ENCODE data around the gene CDC42EP3.

Gene CDC42EP3

DNA sequence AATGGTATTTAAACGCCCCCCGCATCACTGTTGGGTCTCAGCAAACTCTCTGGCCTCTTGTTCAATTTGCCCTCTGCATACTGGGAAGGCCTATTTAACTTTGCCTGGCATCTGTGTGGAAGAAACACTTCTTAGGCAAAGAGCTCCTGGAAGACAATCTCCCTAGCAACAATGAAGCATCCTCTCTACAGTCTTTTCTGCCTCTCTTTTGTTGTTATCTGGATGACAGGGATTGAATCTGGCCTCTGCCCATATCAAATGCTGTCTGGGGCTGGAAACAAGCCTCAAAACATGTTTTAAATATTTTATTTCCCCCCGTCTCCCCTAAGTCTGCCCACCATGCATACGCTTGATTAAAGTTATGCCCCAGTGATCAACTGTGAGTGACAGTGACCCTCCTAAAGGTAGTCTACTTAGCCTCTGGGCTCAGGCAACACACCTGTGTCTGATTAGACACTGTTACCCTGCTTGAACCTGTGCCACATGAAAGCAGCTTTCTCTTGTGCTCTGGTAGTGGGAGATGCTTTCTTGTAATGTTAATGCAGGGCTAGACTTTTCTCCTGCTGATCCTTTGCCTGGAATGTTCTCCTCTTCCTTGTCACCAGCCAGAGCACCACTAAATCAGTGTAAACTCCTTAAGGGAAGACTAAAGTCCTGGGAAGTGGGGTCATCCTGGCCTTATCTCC lies 34.9 kb downstream of the CDC42EP3 start:
- no peak for DNase-seq (ENCODE audit: low spot score)

DNA sequence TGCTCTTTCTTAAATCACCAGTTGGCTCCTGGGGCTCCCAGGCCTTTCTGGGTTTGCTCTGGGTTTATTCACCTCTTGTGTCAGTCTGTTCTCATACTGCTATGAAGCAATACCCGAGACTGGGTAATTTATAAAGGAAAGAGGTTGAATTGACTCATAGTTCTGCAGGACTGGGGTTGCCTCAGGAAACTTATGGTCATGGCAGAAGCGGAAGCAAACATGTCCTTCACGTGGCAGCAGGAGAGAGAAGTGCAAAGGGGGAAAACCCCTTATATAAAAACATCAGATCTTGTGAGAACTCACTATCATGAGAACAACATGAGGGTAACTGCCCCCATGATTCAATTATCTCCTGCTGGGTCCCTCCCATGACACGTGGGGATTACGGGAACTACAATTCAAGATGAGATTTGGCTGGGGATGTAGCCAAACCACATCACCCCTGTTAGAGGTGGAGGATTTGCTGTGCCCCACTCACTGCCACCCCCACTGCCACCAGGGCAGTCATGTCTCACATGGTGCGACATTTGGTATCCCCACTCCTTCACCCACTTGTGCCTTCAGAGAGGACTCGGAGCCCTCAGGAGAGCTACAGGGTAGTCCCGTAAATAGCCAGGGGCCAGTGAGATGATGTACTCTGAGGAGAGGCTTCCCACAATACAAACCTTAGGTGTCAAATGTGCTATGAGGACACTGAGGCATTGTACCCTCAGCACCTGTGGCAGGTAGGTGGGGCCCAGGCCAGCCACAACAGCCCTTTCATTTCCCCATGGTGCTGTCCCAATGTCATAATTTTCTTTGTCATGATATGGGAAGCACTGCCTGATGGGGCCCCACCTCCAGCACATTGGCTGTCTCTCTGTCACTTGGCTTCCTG lies 35.7 kb downstream of the CDC42EP3 start:
- peak; percentile 85 for DNase-seq (ENCODE audit: low spot score)

DNA sequence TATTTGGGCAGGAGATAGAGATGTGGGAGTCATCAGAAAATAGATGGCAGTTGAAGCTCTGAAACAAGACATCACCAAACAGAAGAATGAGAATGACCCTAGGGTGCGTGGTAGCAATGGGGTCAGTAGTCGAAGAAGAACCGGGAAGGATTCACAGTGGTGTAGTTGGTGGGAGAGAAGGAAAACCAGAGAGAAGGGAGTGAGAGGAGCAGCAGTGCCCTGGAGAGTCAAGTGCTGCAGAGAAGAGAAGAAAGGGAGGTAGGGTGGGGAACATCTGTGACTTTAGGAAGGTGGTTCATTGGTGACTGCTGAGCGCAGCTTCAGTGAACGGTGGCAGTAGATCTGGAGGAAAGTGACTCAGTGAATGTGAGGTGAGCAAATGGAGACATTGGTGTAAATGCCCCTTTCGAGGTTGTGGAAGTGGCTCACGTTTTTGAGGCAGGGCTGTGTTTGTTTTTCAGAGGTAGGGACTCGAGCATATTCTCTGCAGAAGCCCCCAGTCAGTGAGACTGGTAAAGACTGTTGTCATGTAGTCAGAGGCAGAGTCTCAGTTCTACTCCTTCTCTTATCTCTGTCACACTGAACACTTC lies 36.4 kb downstream of the CDC42EP3 start:
- no peak for DNase-seq (ENCODE audit: low spot score)

DNA sequence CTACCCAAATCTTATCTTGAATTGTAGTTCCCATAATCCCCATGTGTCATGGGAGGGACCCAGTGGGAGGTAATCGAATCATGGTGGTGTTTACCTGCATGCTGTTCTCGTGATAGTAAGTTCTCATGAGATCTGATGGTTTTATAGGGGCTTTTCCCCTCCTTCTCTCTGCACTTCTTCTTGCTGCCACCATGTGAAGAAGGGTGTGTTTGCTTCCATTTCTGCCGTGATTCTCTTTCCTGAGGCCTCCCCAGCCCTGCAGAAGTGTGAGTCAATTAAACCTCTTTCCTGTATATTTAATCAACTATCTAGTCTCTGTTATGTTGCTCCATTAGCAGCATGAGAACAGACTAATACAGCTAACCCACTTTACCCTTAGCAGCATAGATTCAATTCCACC lies 37.6 kb downstream of the CDC42EP3 start:
- no peak for DNase-seq (ENCODE audit: low spot score)

DNA sequence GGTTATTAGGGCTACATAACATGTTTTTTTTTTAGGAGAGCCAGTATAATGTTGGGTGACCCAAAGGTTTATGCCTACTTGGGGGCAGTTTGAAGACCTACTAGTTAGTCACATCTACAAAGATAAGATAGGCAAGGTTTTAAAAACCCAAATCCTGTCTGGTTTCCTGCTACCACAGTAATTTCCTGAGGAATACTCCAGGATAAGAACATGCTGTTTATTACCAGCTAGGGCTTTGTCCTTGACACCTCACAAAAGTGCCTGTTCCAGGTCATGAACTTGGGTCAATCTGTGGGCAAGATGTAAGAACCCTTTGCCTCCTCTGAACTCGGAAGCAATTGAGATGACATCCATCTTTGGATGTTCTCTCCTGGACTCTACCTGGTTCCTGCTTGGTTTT lies 38.2 kb downstream of the CDC42EP3 start:
- DNase-seq (ENCODE audit: low spot score) = no peak

DNA sequence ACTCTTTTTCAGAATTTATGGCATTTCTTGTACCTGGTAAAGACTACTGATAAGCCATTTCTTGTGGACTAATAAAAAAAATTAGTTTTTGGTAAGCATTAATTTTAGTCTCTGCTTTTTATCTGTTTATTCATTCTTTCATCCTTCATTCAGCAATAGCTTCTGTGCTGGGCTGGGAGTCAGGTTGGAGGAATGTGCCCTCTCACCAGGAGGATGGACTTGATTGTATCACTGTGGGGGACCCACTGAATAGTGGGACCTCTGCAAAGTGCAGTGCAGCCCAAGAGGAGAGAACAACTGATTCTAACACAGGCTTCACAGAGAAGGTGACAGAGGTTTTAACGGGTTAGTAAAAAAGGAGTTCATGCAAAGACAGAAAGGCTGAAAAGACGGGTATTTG lies 39.1 kb downstream of the CDC42EP3 start:
- no peak for DNase-seq (ENCODE audit: low spot score)

DNA sequence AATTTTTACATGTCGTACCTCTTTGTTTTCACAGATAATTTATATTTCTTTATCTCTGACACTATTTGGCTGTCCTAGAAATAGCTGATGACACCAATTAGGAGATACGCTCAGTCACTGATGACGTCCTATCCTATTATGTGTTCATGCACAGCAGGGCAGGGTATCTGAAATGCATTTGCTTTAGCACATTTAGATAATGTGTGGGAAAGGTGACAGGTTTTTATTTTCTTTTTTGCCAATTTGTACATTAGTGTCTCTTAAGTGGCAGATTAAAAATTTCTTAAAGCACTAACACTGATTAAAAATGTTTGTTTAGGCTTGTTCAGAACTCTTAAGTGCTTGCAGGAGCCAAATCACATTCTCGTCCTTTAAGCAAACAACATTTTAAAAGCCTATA lies 39.7 kb downstream of the CDC42EP3 start:
- no peak for DNase-seq (ENCODE audit: low spot score)

DNA sequence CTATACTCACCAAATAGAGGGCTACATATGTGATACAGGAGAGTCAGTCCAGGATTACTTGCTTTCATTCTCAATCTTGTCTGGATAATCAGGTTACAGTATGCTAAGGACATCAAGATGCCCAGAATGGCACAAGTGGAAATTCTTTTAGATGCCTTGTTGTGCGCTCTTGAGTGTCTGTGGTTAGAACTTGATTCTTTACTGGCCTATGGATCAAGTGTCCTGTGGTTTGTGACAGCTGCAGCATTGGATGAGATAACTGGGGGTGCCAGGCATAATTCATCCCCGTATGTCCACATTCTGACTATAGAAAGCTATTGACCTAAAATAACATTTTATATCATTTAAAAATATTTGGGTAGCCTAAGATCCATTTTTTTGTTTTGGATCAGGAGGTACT lies 40.1 kb downstream of the CDC42EP3 start:
- DNase-seq (ENCODE audit: low spot score) = no peak

DNA sequence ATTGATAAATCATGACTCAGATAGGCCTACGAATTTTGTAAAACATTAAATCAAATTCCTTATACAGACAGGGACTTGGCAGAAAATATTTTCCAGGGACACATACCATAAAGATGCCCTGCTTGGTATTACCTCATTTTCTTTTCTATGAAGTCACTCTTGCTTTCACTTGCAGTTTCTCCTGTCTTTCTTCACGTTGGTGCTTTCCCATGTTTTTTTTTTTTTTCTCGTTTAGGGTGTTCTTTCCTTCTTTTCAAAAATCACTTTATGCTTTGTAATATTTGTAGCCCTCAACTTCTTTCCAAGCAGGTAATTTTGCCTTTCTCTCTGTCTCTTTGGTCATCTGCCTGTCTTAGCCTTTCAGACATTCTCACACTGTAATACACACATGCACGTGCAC lies 40.7 kb downstream of the CDC42EP3 start:
- DNase-seq (ENCODE audit: low spot score) = no peak

DNA sequence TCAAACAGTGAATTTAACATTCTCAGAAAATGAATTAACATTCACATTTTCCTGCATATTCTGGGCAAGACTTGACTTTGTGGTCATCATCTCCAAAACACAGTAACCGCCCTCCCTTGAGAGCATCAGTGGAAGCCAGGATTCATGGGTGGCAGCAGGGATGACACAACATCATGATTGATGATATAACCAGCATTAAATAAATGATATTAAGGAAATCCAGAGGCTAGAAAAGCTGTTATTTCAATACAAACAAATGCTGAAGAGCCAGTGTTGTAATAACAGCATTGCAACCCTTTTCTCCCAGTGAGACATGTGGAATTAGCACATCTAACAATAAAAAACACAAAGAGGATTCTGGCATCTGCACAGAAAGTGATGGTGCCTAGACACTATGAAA lies 41.1 kb downstream of the CDC42EP3 start:
- no peak for DNase-seq (ENCODE audit: low spot score)

DNA sequence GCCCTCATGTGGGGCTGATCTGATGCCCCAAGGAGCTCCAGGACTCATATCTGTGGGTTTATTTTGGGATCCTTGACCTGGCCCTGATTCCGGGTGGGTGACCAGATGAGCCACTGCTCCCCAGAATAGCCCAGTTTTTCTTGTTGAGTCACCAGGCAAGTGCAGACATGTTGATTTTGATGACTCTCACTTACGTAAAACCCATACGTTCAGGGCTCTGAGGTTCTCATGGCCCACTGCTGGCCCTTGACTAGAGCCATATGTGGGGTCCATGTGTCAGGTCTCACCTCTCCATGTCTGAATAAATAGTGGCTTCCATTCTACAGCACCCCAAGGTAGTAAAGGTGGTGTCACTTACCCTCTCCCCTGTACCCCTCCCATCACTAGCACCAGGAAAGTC lies 41.9 kb downstream of the CDC42EP3 start:
- no peak for DNase-seq (ENCODE audit: low spot score)

DNA sequence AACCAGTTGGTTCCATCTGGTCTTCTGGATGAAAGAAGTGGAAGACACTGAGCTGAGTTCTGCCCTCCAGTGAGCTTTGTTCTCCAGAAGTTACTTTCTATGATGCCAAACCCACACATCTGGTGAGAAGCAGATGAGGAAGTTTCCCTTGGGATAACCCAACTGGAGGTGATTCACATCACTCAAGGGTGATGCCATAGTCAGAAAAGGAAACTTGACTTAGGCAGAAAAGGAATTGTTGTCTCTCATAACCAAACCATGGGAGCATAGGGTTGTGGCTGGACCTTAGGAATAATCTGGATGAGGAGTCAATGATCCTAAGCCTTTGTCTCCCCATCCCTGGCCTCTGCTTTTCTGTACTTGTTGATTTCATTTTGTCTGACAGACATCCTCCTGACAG lies 43.7 kb downstream of the CDC42EP3 start:
- DNase-seq (ENCODE audit: low spot score) = no peak

DNA sequence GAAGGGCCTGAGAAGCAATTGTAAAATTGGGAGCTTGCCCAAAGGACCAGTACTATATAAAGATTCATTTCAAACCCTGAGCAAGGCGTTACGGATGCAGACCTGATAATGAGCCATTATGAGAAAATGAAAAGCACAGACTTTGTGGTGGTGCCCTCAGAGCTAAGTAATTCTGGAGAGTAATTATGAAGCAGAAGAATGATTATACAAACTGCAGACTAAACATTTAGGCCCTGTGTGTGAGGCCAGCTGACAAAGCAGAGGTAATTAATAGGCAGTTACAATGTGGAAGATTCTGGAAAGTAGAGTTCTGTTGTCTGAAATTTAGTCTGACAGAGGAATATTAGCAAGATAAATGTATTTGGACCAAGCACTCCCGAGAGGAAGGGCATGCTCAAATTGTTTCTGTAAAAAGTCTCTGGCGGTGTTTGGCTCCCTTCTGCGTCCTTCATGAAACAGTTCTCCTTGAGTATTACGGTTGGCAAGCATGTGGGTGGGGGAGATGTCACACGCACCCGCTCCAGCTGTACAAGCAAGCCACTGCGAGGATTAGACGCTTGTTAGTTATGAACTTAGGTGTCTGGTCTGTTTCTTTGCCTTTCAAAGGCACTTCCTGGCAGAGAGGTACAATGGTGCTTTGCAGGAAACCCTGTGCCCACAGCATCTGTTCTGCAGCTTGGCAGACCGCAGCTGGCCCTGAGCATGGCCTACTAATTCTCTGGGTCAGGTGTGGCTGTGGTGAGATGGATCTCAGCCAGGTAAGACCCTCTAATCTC lies 45.5 kb downstream of the CDC42EP3 start:
- no peak for DNase-seq (ENCODE audit: low spot score)

DNA sequence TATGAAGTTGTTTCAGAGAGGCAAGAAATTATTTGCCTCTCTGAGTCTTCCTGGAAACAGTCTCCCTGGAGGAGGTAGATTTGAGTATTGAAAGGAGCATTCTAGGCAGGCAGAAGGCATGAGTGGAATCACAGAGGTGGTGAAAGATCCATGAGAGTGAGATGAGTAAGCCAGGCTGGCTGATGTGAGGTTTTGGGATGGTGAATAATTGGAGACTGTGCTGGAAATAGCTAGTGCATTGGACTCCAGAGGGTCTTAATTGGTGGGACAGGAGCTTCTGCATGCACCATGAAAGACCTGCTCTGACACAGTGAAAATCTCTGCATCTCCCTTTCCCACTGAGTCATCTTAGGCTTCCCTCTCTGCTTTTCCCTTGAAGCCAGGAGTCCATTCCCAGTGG lies 46.3 kb downstream of the CDC42EP3 start:
- DNase-seq (ENCODE audit: low spot score) = no peak

DNA sequence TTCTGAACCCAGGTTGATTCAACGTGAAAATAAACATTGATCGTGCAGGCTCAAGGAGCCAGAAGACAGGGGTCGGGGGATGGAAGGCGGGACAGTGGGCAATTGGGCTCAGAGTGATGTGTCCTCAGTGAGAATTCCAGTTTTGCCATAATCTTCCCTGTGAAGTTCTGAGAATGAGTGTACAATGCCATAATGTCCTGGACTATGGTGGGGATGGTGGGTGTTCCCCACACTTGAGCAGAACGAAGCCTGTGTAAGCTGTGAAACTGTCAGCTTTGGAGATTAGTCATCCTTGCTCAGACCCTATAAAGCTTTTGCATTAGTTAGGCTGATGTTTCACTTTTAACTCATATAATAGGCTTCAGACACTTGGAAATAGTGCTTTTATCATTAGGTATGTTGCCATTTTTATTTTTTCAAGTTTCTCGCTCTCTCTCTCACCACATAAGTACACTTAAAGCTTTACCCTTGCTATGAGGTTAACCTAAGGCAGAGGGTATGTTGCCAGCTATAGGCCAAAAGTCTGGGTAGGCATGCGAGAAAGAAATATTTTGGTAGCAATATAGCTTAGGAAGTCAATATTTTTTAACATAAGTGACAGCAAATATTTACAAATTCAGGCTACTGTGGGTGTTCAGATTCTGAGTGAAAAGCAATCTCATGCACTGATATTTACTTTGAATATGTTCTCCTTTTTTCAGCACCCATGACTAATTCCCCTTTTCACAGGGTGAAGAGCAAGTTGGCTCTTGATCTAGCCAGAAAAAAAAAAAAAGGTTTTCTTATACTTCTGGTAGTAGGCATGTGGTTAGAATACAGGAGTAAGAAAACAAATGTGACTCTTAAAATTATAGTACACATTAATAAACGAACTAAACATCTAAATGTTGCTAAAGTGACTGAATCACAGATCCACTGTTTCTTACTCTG lies 47.2 kb downstream of the CDC42EP3 start:
- DNase-seq (ENCODE audit: low spot score) = peak; percentile 29

DNA sequence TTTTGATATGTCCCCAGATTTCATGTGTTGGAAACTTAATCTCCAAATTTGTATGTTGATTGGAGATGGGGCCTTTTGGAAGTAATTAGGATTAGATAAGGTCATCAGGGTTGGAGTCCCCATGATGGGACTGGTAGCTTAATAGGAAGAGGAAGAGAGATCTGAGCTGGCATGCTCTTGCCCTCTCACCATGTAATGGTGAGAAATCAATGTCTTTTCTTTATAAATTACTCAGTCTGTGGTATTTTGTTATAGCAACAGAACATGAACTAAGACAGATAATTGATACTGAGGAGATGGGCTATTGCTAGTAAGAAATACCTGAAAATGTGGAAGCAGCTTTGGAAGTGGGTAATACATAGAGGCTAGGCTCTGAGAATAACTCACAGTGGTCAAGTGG lies 48.0 kb downstream of the CDC42EP3 start:
- no peak for DNase-seq (ENCODE audit: low spot score)

DNA sequence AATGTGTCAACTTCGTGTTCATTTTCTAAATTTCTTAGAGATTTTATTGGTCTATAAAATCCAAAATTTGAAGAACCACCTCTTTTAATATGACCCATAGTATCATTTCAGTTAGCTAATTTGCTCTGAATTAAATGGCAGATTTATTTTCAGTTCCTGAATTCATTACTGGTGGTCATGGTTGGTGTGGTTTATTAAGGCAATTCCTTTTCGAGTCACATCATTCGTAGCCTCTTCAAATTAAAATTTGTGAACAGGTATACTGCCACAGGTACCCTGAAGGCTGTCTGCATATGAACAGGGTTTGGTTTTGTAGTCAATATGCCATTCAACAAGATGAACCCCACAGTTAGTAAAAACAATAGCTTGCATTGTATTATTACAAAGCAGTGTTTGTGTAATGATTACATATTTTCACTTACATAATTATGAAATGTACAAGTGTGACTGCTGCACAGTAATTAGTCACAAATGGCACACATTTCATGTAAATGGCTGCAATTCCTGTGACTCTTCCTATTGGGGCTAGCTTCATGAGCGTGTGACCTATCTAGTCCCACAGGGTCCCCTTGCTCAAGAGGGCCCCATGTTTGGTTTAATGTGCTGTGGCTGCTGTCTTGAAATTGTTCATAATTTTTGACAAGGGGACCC lies 48.9 kb downstream of the CDC42EP3 start:
- no peak for DNase-seq (ENCODE audit: low spot score)

DNA sequence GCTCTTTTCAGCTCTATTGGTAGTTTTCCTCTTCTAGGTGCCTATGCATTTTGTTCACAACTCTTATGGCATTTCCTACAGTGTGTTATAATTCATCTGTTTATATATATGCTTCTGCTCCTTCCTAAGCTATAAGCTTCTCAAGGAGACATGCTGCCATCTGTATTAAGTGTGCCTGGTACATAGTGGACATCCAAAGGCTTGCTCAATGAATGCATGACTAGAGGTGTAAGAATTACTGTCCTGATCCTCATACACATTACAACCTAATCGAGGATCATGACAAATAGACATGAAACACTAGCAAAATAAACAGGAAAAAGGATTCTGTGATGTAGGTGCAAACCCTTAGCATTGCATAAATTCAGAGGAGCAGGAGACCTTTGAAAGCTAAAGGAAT lies 50.2 kb downstream of the CDC42EP3 start:
- no peak for DNase-seq (ENCODE audit: low spot score)

DNA sequence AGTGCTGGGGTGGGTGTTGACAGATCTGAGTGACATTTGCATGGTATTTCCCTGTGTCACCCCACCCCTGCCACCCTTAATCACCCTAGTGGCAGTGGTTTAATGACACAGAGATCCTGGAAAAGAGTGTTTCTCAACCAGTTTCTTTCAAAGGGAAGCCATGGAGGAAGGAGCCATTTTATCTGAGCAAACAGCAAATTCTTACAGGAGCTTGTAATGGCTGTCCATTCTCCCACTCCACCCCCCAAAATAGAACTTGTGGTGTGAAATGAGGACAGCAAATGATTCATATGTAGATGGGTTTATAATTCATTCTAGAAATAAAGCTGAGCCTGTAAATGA lies 51.5 kb downstream of the CDC42EP3 start:
- DNase-seq (ENCODE audit: low spot score) = no peak

DNA sequence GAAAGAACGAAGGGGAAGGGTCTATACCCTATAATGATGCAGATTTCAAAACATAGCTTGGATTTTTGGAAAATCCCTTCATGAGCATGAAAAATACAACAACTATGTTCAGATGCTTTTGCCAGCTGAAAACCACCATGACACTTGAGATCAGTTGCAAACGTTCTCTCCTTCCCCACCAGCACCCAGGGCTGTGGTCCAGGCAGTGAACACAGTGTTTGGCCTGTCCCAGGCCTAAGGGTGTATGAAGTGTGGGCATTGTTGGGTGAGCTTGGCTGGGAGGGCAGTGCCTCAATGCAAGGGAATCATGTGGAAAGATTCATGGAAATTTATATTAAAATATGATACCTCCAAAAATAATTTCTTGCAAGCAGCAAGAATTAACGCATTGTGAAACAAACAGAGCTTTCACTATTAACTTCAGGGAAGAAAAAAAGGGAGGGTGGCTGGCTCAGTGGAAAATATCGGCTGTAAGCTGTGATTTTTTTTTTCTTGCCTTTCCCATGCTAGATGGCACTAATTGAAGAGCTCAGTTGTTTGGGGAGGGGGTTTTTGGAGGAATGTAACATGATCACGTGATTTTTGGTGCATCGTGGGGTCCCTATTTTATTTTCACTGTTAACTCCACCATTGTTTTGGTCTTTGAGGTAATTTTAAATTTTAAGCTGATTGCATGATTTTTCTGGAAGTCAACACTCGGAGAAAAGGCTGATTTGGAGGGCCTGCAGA lies 52.0 kb downstream of the CDC42EP3 start:
- no peak for DNase-seq (ENCODE audit: low spot score)
